KMS-11 (cell line): Measurements from ENCODE around the gene NWD2.

Experiments
- H2AFZ ChIP-seq: fragments of 200-600 bp; sonication (generic); 2 replicates; pipeline ENCODE4 v1.6.1; 2016; ENCODE audit warnings: antibody characterized with exemption, mixed run types, low read depth
- H3K27ac ChIP-seq: fragments of 200-600 bp; sonication (generic); 2 replicates; pipeline ENCODE4 v1.6.1; 2016; ENCODE audit warnings: mild to moderate bottlenecking, mixed run types
- H3K27me3 ChIP-seq: fragments of 200-600 bp; sonication (generic); 2 replicates; pipeline ENCODE4 v1.6.1; 2017; ENCODE audit warnings: mild to moderate bottlenecking, low read depth, mixed run types, moderate library complexity; ENCODE audit not compliant: insufficient read depth
- H3K36me3 ChIP-seq: fragments of 200-600 bp; sonication (generic); 2 replicates; pipeline ENCODE4 v1.6.1; 2017; ENCODE audit warnings: mild to moderate bottlenecking, mixed run types; ENCODE audit not compliant: insufficient read depth
- H3K4me1 ChIP-seq: fragments of 200-600 bp; sonication (generic); 2 replicates; pipeline ENCODE4 v1.6.1; 2016; ENCODE audit warnings: mild to moderate bottlenecking, low read depth, mixed run types; ENCODE audit not compliant: poor library complexity, severe bottlenecking
- H3K4me2 ChIP-seq: fragments of 200-600 bp; sonication (generic); 2 replicates; pipeline ENCODE4 v1.7.0; 2016; ENCODE audit warnings: mild to moderate bottlenecking, mixed run types
- H3K4me3 ChIP-seq: fragments of 200-600 bp; sonication (generic); IDR thresholded peaks from 2 replicates; pipeline ENCODE4 v1.6.1; 2017; ENCODE audit warnings: low read depth, low read length, mixed read lengths; ENCODE audit not compliant: insufficient read depth
- H3K79me2 ChIP-seq: fragments of 200-600 bp; sonication (generic); 2 replicates; pipeline ENCODE4 v1.6.1; 2016; ENCODE audit warnings: low read depth, mixed run types; ENCODE audit not compliant: insufficient read depth
- H3K9ac ChIP-seq: fragments of 200-600 bp; sonication (generic); 2 replicates; pipeline ENCODE4 v1.6.1; 2016; ENCODE audit warnings: mild to moderate bottlenecking, mixed run types
- H4K20me1 ChIP-seq: fragments of 200-600 bp; sonication (generic); 2 replicates; pipeline ENCODE4 v1.6.1; 2016; ENCODE audit warnings: mild to moderate bottlenecking, mixed run types; ENCODE audit not compliant: insufficient read depth
- TF ChIP-seq, protein P1 (sequence below): fragments of 200-600 bp; sonication (generic); conservative IDR thresholded peaks from 2 replicates; pipeline ENCODE4 v1.6.1; 2017; ENCODE audit warnings: low read depth, mild to moderate bottlenecking, antibody characterized with exemption, low read length, moderate library complexity, mixed read lengths

NWD2 gene

DNA sequence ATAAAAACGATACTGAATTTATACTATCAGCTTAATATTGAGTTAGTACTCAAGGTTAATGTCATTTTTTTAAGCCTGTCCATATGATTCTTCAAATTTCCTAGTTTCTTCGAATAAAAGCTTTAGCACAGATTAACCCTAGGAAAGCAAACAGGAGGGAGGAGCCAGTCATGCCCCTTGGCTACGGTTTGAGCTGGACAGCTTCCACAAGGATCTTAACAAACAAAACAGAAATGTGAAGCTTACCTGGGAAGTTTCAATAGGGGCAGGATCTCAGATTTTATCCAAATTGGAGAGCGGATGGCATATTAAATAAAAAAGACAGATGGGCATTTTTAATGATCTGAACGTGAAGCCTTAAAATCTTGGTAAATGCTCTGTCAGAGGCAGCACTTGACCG lies 2.3 kb downstream of the NWD2 start:
- Histone ChIP-seq H3K36me3 (no peaks in the 10 kb centered on the region), H3K4me3 (no peak overlapping the region), H3K4me2 (no peak overlapping the region), H3K79me2 (no peaks in the 10 kb centered on the region), H3K4me1 (no peaks in the 10 kb centered on the region), H4K20me1 (no peaks in the 10 kb centered on the region), H2AFZ (no peak overlapping the region), H3K27me3 (no peaks in the 10 kb centered on the region), H3K9ac (no peak overlapping the region), H3K27ac (no peak overlapping the region)
- TF ChIP-seq, protein P1, sequence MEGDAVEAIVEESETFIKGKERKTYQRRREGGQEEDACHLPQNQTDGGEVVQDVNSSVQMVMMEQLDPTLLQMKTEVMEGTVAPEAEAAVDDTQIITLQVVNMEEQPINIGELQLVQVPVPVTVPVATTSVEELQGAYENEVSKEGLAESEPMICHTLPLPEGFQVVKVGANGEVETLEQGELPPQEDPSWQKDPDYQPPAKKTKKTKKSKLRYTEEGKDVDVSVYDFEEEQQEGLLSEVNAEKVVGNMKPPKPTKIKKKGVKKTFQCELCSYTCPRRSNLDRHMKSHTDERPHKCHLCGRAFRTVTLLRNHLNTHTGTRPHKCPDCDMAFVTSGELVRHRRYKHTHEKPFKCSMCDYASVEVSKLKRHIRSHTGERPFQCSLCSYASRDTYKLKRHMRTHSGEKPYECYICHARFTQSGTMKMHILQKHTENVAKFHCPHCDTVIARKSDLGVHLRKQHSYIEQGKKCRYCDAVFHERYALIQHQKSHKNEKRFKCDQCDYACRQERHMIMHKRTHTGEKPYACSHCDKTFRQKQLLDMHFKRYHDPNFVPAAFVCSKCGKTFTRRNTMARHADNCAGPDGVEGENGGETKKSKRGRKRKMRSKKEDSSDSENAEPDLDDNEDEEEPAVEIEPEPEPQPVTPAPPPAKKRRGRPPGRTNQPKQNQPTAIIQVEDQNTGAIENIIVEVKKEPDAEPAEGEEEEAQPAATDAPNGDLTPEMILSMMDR, result no peak

DNA sequence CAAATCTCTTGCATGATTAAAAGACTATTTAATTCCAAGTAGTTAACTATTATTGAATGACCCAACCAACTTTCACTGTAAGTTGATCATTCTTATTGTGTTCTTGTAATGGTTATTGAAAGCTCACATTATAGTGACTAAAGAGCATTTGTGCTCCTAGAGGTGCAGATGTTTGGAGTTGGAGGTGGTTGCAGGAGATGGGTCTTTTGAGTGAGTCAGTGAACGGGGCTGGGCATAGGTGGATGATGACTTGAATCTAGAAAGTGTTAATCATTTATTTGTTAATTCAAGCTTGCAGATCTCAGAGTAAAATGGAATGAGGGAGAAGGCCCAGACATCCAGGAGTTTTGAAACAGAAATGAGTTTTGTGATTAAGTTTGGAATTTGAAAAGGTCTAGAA lies 13.7 kb downstream of the NWD2 start:
- H3K36me3 ChIP-seq, result no peaks in the 10 kb centered on the region
- H3K9ac ChIP-seq, result no peak overlapping the region
- no peak overlapping the region for H3K27ac ChIP-seq
- H2AFZ ChIP-seq, result no peak overlapping the region
- H3K4me1 ChIP-seq, result no peaks in the 10 kb centered on the region
- H4K20me1 ChIP-seq, result no peaks in the 10 kb centered on the region
- H3K27me3 ChIP-seq, result no peaks in the 10 kb centered on the region
- TF ChIP-seq, protein P1, result no peak
- no peaks in the 10 kb centered on the region for H3K79me2 ChIP-seq
- no peak overlapping the region for H3K4me2 ChIP-seq
- no peak overlapping the region for H3K4me3 ChIP-seq

DNA sequence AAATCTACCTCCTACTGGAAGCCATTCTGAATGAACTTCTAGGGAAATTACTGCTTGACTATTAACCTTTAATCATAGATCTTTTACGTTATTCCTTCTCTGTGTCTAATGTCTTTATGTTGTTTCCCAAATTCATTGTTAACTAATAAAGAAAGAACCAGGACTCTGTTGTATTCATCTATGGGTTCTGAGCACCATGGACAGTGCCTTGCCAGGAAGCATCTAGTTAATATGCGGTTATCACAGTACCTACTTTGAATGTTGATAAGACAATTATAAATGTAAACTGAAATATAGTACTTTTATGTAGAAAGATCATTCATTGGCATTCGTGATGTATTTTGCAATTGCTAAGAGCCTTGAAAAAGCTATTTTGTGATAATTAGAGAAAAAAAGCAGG lies 23.8 kb downstream of the NWD2 start:
- no peaks in the 10 kb centered on the region for H3K4me1 ChIP-seq
- no peak overlapping the region for H3K27ac ChIP-seq
- H2AFZ ChIP-seq, result no peak overlapping the region
- no peak overlapping the region for H3K4me2 ChIP-seq
- no peak overlapping the region for H3K9ac ChIP-seq
- no peaks in the 10 kb centered on the region for H4K20me1 ChIP-seq
- no peaks in the 10 kb centered on the region for H3K79me2 ChIP-seq
- no peaks in the 10 kb centered on the region for H3K36me3 ChIP-seq
- H3K27me3 ChIP-seq, result no peaks in the 10 kb centered on the region
- H3K4me3 ChIP-seq, result no peak overlapping the region
- TF ChIP-seq, protein P1, result no peak

DNA sequence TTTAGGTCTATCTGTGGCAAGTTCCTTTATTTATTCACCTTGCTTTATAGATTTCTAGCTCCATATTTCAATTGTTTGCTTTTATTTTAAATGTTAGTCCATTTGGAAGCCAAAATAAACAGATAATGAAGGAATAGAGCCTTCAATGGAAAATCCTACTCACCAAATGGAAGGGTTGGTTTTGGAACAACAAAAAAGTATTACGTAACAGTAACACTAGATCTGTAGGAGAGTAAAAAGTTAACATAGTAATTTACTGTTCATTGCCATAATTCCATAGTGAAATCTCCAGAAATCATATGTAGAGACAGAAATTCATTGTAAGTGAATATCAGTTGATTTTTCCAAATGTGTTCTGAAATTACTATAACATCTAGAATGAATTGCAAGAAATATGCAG lies 34.6 kb downstream of the NWD2 start:
- Histone ChIP-seq H4K20me1 (no peaks in the 10 kb centered on the region), H3K4me3 (no peak overlapping the region), H3K9ac (no peak overlapping the region), H3K27ac (no peak overlapping the region), H3K4me1 (no peaks in the 10 kb centered on the region), H3K79me2 (no peaks in the 10 kb centered on the region), H3K27me3 (no peaks in the 10 kb centered on the region), H3K36me3 (no peaks in the 10 kb centered on the region), H3K4me2 (no peak overlapping the region), H2AFZ (no peak overlapping the region)
- TF ChIP-seq, protein P1, result no peak
